ENCODE measurements around the gene ZCCHC7. TPM values are rescaled to one million over a fixed set of nuclear protein-coding genes. Genes with fewer than 3 reads are reported as not detected.

The ZCCHC7 gene
- total and polyA plus RNA-seq, 2 experiments from 2014 or later: 15.3 to 19.4 TPM

DNA sequence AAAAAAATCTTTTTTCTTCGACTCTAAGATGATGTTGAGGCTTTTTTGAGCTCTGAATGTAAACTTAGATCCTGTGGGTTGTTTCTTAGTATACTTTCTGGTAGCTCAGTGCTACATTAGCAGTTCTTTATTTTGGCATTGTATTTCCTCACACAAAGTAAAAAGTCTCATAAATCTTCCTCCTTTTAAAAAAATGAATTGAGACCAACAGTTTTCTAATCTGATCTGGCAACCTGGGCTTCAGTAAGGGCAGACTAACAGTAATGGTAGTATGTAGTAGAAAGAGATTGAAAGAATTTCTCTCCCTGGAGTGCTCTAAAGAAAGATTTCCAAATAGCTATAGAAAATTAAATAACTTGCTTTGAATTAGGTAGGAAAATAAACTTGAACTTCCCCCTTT, 31.4 kb downstream of the ZCCHC7 start:
- Histone ChIP-seq H3K27ac (no peak overlapping the region), H3K27me3 (replicated peaks; ENCODE audit: insufficient read depth) (no peaks in the 10 kb centered on the region), H3K4me3 (no peak overlapping the region), H2AFZ (no peak overlapping the region), H4K20me1 (ENCODE audit: insufficient read depth) (peaks cover 3% of the 10 kb centered on the region; the same call in 1 of the 2 replicates), H3K36me3 (ENCODE audit: low read depth) (peaks cover 4% of the 10 kb centered on the region), H3K4me1 (ENCODE audit: insufficient read depth) (no peaks in the 10 kb centered on the region), H3K4me2 (ENCODE audit: unreplicated experiment) (no peak overlapping the region), H3K9me3 (ENCODE audit: low read depth) (no peaks in the 10 kb centered on the region), H3F3A (ENCODE audit: insufficient read depth) (no peaks in the 10 kb centered on the region), H3K79me2 (ENCODE audit: insufficient read depth) (peaks cover 30% of the 10 kb centered on the region), H3K9ac (no peak overlapping the region), H3K9me2 (ENCODE audit: insufficient read depth) (no peaks in the 10 kb centered on the region)
- DNase-seq: no peak
- 92 to 97% methylated on average over 1 of the region's 1 CpG for WGBS, 2 experiments (ENCODE audit: low coverage in 1 of 2, low lambda C conversion rate in 2 of 2, missing lambda C conversion rate in 2 of 2)
- in situ Hi-C loops (cut with MboI): no loop called here
- no peak for TF ChIP-seq EZH2 (IDR thresholded peaks at IDR 0.05; ENCODE audit: insufficient read depth, poor library complexity, severe bottlenecking)
- TF ChIP-seq EZH2phosphoT487 (IDR thresholded peaks at IDR 0.05; ENCODE audit: insufficient read depth, low read depth): no peak

DNA sequence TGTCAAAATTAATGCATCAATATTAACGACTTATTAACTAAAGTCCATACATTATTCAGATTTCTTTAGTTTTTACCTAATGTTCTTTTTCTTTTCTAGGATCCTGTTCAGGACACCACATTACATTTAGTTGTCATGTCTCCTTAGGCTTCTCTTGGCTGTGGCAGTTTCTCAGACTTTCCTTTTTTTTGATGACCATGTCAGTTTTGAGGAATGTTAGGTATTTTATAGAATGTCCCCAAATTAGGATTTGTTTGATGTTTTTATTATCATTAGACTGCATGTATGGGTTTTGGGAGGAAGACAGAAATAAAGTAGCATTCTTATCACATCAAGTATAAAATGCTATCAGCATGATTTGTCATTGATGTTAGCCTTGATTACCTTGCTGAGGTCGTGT, 32.0 kb downstream of the ZCCHC7 start:
- Histone ChIP-seq H3K4me3 (no peak overlapping the region), H3K27me3 (replicated peaks; ENCODE audit: insufficient read depth) (no peaks in the 10 kb centered on the region), H3K9me2 (ENCODE audit: insufficient read depth) (no peaks in the 10 kb centered on the region), H3K9me3 (ENCODE audit: low read depth) (no peaks in the 10 kb centered on the region), H4K20me1 (ENCODE audit: insufficient read depth) (peaks cover 8% of the 10 kb centered on the region; the same call in 1 of the 2 replicates), H3K4me1 (ENCODE audit: insufficient read depth) (no peaks in the 10 kb centered on the region), H3K27ac (no peak overlapping the region), H3K79me2 (ENCODE audit: insufficient read depth) (peaks cover 35% of the 10 kb centered on the region), H2AFZ (no peak overlapping the region), H3K9ac (no peak overlapping the region), H3F3A (ENCODE audit: insufficient read depth) (no peaks in the 10 kb centered on the region), H3K4me2 (ENCODE audit: unreplicated experiment) (no peak overlapping the region), H3K36me3 (ENCODE audit: low read depth) (peaks cover 4% of the 10 kb centered on the region)
- in situ Hi-C loops (cut with MboI): no loop called here
- 34 to 41% methylated on average over 2 of the region's 2 CpGs for WGBS, 2 experiments (ENCODE audit: low coverage in 1 of 2, low lambda C conversion rate in 2 of 2, missing lambda C conversion rate in 2 of 2)
- TF ChIP-seq EZH2phosphoT487 (IDR thresholded peaks at IDR 0.05; ENCODE audit: insufficient read depth, low read depth) (no peak), EZH2 (IDR thresholded peaks at IDR 0.05; ENCODE audit: insufficient read depth, poor library complexity, severe bottlenecking) (no peak)
- DNase-seq: no peak

DNA sequence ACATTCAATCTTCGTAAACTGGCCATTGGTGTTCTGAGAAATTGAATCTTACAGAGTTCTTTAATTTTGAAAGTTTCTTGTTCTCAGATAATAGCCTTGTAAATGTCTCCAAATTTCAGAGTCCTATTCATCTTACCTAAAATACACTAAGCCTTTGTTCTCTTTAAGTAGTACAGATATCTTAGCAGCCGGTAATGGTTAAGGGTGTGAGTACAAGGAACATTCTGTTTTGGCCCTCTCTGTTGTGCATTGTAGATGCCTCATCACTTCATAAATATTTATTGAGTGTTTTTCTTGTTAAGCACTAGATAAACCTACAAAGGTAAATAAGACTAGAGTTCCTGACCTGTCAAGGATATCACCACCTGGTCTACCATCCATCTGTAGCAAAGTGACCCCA, 35.2 kb downstream of the ZCCHC7 start:
- Histone ChIP-seq H3K79me2 (ENCODE audit: insufficient read depth) (peaks cover 41% of the 10 kb centered on the region), H3K4me3 (no peak overlapping the region), H3K27me3 (replicated peaks; ENCODE audit: insufficient read depth) (no peaks in the 10 kb centered on the region), H3K9me3 (ENCODE audit: low read depth) (no peaks in the 10 kb centered on the region), H3K9me2 (ENCODE audit: insufficient read depth) (no peaks in the 10 kb centered on the region), H3F3A (ENCODE audit: insufficient read depth) (no peaks in the 10 kb centered on the region), H3K36me3 (ENCODE audit: low read depth) (peaks cover 3% of the 10 kb centered on the region), H3K27ac (no peak overlapping the region), H3K4me1 (ENCODE audit: insufficient read depth) (no peaks in the 10 kb centered on the region), H3K4me2 (ENCODE audit: unreplicated experiment) (no peak overlapping the region), H3K9ac (no peak overlapping the region), H2AFZ (no peak overlapping the region), H4K20me1 (ENCODE audit: insufficient read depth) (peaks cover 8% of the 10 kb centered on the region; the same call in 1 of the 2 replicates)
- in situ Hi-C loops (cut with MboI): no loop called here
- TF ChIP-seq EZH2phosphoT487 (IDR thresholded peaks at IDR 0.05; ENCODE audit: insufficient read depth, low read depth) (no peak), EZH2 (IDR thresholded peaks at IDR 0.05; ENCODE audit: insufficient read depth, poor library complexity, severe bottlenecking) (no peak)
- WGBS, 2 experiments (ENCODE audit: low coverage in 1 of 2, low lambda C conversion rate in 2 of 2, missing lambda C conversion rate in 2 of 2): 99 to 100% methylated on average over 2 of the region's 2 CpGs
- DNase-seq: no peak

DNA sequence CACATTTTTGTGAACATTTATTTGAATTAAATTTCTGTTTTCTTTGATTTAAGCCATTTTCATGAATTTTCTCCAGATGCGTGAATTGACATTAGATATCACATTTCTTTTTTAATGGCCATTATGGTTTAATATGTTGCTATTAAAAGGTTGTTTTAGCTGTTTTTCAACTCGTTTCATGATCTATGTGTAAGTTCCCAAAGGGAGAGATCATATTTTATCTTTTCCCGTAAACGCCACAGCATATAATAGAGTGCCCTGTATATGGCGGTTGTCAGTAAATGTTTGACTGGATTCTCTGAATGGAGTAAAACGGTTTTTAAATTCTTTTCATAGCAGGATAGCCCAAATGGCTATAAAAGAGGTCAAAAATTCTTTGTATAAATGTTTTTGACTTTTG, 35.8 kb downstream of the ZCCHC7 start:
- peaks cover 3% of the 10 kb centered on the region for H3K36me3 ChIP-seq (ENCODE audit: low read depth)
- DNase-seq: no peak
- H3K27ac ChIP-seq: no peak overlapping the region
- H4K20me1 ChIP-seq (ENCODE audit: insufficient read depth): peaks cover 8% of the 10 kb centered on the region; the same call in 1 of the 2 replicates
- H3K9me2 ChIP-seq (ENCODE audit: insufficient read depth): no peaks in the 10 kb centered on the region
- no peak for TF ChIP-seq EZH2phosphoT487 (IDR thresholded peaks at IDR 0.05; ENCODE audit: insufficient read depth, low read depth)
- no peak for TF ChIP-seq EZH2 (IDR thresholded peaks at IDR 0.05; ENCODE audit: insufficient read depth, poor library complexity, severe bottlenecking)
- no peaks in the 10 kb centered on the region for H3K27me3 ChIP-seq (replicated peaks; ENCODE audit: insufficient read depth)
- H3K9me3 ChIP-seq (ENCODE audit: low read depth): no peaks in the 10 kb centered on the region
- H3K79me2 ChIP-seq (ENCODE audit: insufficient read depth): peaks cover 41% of the 10 kb centered on the region
- H3K4me2 ChIP-seq (ENCODE audit: unreplicated experiment): no peak overlapping the region
- H3F3A ChIP-seq (ENCODE audit: insufficient read depth): no peaks in the 10 kb centered on the region
- no peak overlapping the region for H2AFZ ChIP-seq
- in situ Hi-C loops (cut with MboI): no loop called here
- 98 to 99% methylated on average over 6 of the region's 6 CpGs for WGBS, 2 experiments (ENCODE audit: low coverage in 1 of 2, low lambda C conversion rate in 2 of 2, missing lambda C conversion rate in 2 of 2)
- no peaks in the 10 kb centered on the region for H3K4me1 ChIP-seq (ENCODE audit: insufficient read depth)
- H3K4me3 ChIP-seq: no peak overlapping the region
- H3K9ac ChIP-seq: no peak overlapping the region

Data from GM23248 (cell line).